Hindlimb muscle (tissue), 1 donor: ENCODE data around the gene FSCB. TPM values are rescaled to one million over a fixed set of nuclear protein-coding genes. Genes with fewer than 3 reads are reported as not detected.
A peak's percentile ranks its signal among the peaks of the same experiment; 100 is the strongest.
"Not testable (repeated sequence)": the region's sequence is repeated elsewhere in the genome, so short reads cannot be mapped to it uniquely, and the experiment has no call there.

Experiments
- DNase-seq: peaks from one replicate; pipeline ENCODE4 v3.0.0-alpha.2; 2013
- polyA plus RNA-seq: library from polyadenylated mRNA; unstranded; fragments of 120-200 nt; gene quantifications from one replicate; pipeline ENCODE4 v1.2.1, GENCODE V29; 2013; ENCODE audit not compliant: insufficient read length

The FSCB gene, protein sequence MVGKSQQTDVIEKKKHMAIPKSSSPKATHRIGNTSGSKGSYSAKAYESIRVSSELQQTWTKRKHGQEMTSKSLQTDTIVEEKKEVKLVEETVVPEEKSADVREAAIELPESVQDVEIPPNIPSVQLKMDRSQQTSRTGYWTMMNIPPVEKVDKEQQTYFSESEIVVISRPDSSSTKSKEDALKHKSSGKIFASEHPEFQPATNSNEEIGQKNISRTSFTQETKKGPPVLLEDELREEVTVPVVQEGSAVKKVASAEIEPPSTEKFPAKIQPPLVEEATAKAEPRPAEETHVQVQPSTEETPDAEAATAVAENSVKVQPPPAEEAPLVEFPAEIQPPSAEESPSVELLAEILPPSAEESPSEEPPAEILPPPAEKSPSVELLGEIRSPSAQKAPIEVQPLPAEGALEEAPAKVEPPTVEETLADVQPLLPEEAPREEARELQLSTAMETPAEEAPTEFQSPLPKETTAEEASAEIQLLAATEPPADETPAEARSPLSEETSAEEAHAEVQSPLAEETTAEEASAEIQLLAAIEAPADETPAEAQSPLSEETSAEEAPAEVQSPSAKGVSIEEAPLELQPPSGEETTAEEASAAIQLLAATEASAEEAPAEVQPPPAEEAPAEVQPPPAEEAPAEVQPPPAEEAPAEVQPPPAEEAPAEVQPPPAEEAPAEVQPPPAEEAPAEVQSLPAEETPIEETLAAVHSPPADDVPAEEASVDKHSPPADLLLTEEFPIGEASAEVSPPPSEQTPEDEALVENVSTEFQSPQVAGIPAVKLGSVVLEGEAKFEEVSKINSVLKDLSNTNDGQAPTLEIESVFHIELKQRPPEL
- not detected for polyA plus RNA-seq

DNA sequence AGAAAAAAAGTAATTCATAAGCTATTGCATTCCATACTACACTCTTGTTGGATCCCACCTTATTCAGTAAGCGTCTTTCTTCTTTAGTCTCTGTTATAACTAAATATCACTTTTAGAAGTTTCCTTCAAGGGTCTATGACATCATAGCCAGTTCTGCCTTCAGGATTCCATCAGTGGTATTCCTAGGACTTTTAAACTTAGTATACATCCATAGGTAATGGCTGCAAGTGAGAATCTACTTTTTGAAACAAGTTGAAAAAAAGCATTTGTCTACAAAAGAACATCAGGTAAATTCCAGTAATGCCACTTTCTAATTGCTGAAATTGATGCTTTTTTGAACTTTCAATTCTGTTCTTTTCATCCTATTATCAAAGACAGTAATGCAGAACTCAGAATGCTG lies at the start of gene FSCB:
Gene FSCB, minus strand, starts transcription at position 101 of the 400 bp plus-strand sequence. CDS start 296 bp downstream, outside the sequence.
- DNase-seq, result no peak

DNA sequence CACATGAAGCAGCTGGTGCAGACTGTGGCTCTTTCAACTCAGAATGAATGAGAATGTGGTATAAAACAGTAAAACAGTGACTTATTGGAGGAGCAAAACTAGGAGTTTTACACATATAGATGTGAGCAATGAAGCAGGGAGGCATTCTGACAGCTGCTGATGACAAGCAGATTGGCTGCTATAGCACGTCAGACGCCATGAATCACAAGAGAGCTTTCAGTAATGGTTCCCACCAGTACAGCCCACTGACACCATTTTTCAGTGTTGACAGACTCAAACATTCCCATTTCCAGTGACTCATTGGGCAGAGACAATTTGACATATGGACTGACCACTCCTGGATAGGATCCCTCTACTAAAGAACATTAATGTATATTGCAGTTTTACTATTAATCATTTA lies 24.6 kb upstream of the FSCB start:
- DNase-seq, result no peak

GRCh38 chr14:44530475-44530874 lies 23.4 kb upstream of the FSCB start:
- DNase-seq, result no peak

DNA sequence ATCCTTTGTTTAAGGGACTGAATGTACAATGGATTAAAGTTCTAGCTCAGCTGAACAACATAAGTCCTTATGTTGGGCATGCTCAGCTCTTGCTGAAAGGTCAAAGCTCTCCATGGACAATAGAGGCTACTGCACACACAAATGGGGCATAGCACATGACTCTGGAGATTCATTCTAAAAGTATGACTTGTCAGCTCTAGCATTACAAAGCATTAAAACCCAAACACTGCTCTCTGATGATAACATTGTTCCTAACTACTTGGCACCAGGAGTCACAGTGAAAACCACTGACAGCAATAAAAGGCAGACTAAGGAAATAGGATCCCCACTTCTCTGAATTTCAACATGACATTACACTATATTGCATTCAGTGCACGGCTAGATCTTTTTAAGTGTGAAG lies 21.9 kb upstream of the FSCB start:
- peak; percentile 8 for DNase-seq

GRCh38 chr14:44528180-44528579 lies 21.1 kb upstream of the FSCB start:
- no peak for DNase-seq

- DNase-seq, result no peak
Measured at GRCh38 chr14:44525237-44525636, 18.2 kb upstream of the FSCB start.

DNA sequence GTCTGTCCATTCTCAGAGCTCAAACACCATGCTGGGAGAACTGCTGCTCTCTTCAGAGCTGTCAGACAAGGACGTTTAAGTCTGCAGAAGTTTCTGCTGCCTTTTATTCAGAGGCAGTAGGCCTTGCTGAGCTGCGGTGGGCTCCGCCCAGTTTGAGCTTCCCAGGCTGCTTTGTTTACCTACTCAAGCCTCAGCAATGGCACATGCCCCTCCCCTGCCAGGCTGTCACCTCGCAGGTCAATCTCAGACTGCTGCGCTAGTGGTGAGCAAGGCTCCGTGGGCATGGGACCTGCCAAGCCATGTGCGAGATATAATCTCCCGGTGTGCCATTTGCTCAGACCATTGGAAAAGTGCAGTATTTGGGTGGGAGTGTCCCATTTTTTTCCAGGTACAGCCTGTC lies 8.6 kb upstream of the FSCB start:
- DNase-seq, result not testable (repeated sequence)

- DNase-seq, result no peak
Measured at GRCh38 chr14:44508834-44509233, 1.8 kb upstream of the FSCB start.

- no peak for DNase-seq
Measured at GRCh38 chr14:44505588-44505987, 1.5 kb downstream of the FSCB start.

GRCh38 chr14:44497148-44497547 lies 9.9 kb downstream of the FSCB start:
- DNase-seq, result no peak

- DNase-seq, result no peak
Measured at GRCh38 chr14:44494137-44494536, 12.9 kb downstream of the FSCB start.

- DNase-seq, result no peak
Measured at GRCh38 chr14:44490966-44491365, 16.1 kb downstream of the FSCB start.

DNA sequence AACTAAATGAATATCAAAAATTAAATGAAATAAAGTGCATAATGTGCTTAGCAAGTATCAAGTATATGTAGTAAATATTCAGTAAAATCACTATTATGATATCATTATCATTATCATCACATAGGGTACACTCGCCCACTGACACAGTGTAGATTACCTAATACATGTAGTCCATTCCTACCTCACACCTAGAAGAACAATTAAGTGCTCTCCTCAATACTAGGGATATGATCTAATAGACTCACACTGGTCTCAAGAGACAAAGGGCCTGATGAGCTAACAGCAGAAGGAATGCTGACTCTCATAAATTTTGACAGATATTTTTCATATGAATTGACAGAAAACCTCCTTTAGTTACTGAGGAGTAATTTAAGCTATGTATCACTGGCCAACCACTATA lies 29.1 kb downstream of the FSCB start:
- DNase-seq, result no peak

DNA sequence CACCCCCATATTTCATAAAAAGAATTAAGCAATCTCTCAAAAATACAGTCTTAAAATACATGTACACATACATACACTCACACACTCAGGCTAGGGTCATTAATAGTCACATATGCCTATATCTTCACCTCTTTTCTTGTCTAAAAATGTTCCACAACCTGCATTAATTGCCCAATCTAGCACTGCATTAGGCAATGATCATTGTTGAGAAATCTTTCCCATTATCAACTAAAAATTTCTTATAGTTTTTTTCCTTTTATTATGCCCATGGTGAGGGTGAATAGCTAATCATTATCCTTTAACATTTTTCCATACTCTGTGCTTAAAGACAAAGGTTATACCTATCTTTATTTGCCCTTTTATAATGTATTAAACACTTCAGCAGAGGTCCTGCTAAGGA lies 38.3 kb downstream of the FSCB start:
- no peak for DNase-seq

DNA sequence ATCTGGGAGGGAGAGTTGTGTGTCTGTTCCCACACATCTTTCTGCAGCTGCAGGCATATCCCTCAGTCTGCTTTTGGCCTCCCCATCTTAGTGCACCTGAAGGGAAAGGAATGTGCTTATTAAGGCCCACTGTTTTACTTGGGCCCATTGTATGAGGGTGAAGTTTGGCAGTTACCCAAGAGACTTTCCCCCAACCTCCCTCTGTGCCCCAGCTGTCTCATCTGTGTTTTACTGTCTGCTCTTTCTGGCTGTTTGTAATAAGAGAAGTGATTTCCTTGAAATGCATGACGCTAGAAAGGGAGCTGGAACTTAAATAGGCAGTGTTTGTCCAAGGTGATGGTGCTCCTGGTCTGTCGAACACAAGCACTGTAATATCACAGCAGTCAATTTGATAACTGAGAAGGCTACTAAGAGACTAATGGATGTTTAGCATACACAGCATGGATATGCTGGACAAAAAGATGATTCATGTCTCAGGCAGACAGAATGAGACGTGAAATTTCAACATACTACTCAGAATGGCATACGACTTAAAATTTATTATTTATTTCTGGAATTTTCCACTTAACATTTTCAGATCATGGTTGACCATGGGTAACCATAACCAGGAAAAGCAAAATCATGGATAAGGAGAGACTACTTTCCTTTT lies 43.6 kb downstream of the FSCB start:
- DNase-seq, result no peak

- DNase-seq, result no peak
Measured at GRCh38 chr14:44462381-44462780, 44.7 kb downstream of the FSCB start.

DNA sequence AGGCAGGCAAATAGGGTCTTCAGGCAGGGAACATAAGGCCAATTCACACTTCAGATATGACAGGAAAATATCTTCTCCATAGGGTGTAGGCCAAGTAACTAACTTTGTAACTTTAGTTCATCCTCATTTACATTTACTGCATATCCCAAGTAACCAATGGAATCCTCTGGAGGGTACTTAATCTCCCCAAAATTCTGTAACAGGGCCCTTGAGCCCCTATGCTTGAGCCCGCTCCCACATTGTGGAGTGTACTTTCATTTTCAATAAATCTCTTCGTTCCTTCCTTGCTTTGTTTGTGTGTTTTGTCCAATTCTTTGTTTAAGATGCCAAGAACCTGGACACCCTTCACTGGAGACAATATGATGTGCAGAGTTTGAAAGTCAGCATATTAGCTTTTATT lies 45.3 kb downstream of the FSCB start:
- DNase-seq, result no peak
